Measurements from ENCODE around the gene GALNT6.

The GALNT6 gene

GRCh38 chr12:51391283-51392123 lies at the start of gene GALNT6:
GALNT6 (minus strand) TSS chr12:51391406; CDS start chr12:51379781, 11,625 bp downstream.
- peak; percentile 85 for DNase-seq (ENCODE audit: low read depth, low spot score)

GRCh38 chr12:51439330-51439729 lies 48.1 kb upstream of the GALNT6 start:
- no peak for DNase-seq (ENCODE audit: low read depth, low spot score)

GRCh38 chr12:51437431-51437830 lies 46.2 kb upstream of the GALNT6 start:
- no peak for DNase-seq (ENCODE audit: low read depth, low spot score)

GRCh38 chr12:51434305-51434704 lies 43.1 kb upstream of the GALNT6 start:
- no peak for DNase-seq (ENCODE audit: low read depth, low spot score)

- DNase-seq (ENCODE audit: low read depth, low spot score) = no peak
Observed at GRCh38 chr12:51432921-51433320, 41.7 kb upstream of the GALNT6 start.

GRCh38 chr12:51430196-51430895 lies 39.1 kb upstream of the GALNT6 start:
- DNase-seq (ENCODE audit: low read depth, low spot score) = no peak

GRCh38 chr12:51429700-51430099 lies 38.5 kb upstream of the GALNT6 start:
- no peak for DNase-seq (ENCODE audit: low read depth, low spot score)

GRCh38 chr12:51428256-51428655 lies 37.0 kb upstream of the GALNT6 start:
- no peak for DNase-seq (ENCODE audit: low read depth, low spot score)

GRCh38 chr12:51424662-51425539 lies 33.7 kb upstream of the GALNT6 start, which contains the start of gene SLC4A8:
SLC4A8 (plus strand) TSS chr12:51424831; CDS start chr12:51424988, 157 bp downstream.
- DNase-seq (ENCODE audit: low read depth, low spot score) = peak; percentile 98

GRCh38 chr12:51424094-51424661 lies 33.0 kb upstream of the GALNT6 start:
- DNase-seq (ENCODE audit: low read depth, low spot score) = no peak

- DNase-seq (ENCODE audit: low read depth, low spot score) = peak; percentile 84
Observed at GRCh38 chr12:51421266-51421884, 30.2 kb upstream of the GALNT6 start.

GRCh38 chr12:51419425-51420193 lies 28.4 kb upstream of the GALNT6 start:
- DNase-seq (ENCODE audit: low read depth, low spot score) = peak; percentile 40

GRCh38 chr12:51417826-51418225 lies 26.6 kb upstream of the GALNT6 start:
- DNase-seq (ENCODE audit: low read depth, low spot score) = no peak

- DNase-seq (ENCODE audit: low read depth, low spot score) = no peak
Observed at GRCh38 chr12:51415931-51416330, 24.7 kb upstream of the GALNT6 start.

- DNase-seq (ENCODE audit: low read depth, low spot score) = no peak
Observed at GRCh38 chr12:51413791-51414190, 22.6 kb upstream of the GALNT6 start.

- DNase-seq (ENCODE audit: low read depth, low spot score) = no peak
Observed at GRCh38 chr12:51413149-51413548, 21.9 kb upstream of the GALNT6 start.

GRCh38 chr12:51409846-51410245 lies 18.6 kb upstream of the GALNT6 start:
- DNase-seq (ENCODE audit: low read depth, low spot score) = peak; percentile 70

GRCh38 chr12:51407604-51408003 lies 16.4 kb upstream of the GALNT6 start:
- DNase-seq (ENCODE audit: low read depth, low spot score) = no peak

- DNase-seq (ENCODE audit: low read depth, low spot score) = no peak
Observed at GRCh38 chr12:51406859-51407258, 15.7 kb upstream of the GALNT6 start.

GRCh38 chr12:51406290-51406689 lies 15.1 kb upstream of the GALNT6 start:
- DNase-seq (ENCODE audit: low read depth, low spot score) = no peak

Measured in ELF-1 (cell line).